BLaER1 (cell line): Measurements from ENCODE around the gene AQP5.

Experiments used
- H3K27ac ChIP-seq: shearing (Covaris generic); formaldehyde crosslinking; 2 replicates; pipeline ENCODE4 v1.8.1; 2022
- H3K27me3 ChIP-seq: shearing (Covaris generic); formaldehyde crosslinking; 2 replicates; pipeline ENCODE4 v1.8.1; 2022
- H3K36me3 ChIP-seq: shearing (Covaris generic); formaldehyde crosslinking; 2 replicates; pipeline ENCODE4 v1.8.1; 2022
- H3K4me1 ChIP-seq: shearing (Covaris generic); formaldehyde crosslinking; 2 replicates; pipeline ENCODE4 v1.8.1; 2022
- H3K4me2 ChIP-seq: shearing (Covaris generic); formaldehyde crosslinking; 2 replicates; pipeline ENCODE4 v1.8.1; 2022
- H3K4me3 ChIP-seq: shearing (Covaris generic); formaldehyde crosslinking; 2 replicates; pipeline ENCODE4 v1.8.1; 2022
- H3K9ac ChIP-seq: shearing (Covaris generic); formaldehyde crosslinking; 2 replicates; pipeline ENCODE4 v1.8.1; 2022
- H3K9me3 ChIP-seq: shearing (Covaris generic); formaldehyde crosslinking; 2 replicates; pipeline ENCODE4 v1.8.1; 2022
- H4K20me1 ChIP-seq: shearing (Covaris generic); formaldehyde crosslinking; 2 replicates; pipeline ENCODE4 v1.8.1; 2022
- Cebpa-rat ChIP-seq: shearing (Covaris generic); IDR thresholded peaks from 2 replicates; pipeline ENCODE4 v1.8.1; 2022

AQP5 gene

DNA sequence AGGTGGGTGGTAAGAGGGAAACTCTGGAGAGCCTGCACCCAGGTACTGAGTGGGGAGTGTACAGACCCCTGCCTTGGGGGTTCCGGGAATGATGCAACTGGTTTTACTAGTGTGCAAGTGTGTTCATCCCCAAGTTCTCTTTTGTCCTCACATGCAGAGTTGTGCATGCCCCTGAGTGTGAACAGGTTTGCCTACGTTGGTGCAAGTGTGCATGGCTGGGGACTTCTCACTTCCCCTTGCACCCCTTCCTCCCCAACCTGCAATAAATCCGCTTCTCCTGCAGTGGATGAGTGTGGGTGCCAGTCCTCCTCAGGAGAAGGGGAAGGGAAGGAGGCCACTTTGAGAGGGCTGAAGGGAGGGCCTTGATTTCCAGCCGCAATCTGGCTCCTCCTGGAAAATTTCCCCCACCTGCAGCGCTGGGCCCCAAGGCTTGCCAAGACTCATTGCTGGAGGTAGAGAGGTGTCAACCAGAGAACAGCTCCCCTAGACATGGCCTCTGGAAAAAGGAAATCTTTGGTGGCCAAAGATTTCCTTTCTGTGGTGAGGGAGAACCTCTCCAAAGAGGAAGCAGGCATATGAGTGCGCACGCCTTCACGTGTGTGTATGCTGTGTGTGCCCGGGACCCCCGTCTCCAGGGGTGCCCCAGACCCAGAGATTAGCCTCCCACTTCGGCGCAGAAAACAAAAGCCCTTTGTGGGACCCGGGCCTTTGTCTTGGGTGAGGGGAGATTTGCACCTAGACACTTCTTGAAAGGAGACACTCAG lies 5.6 kb upstream of the AQP5 start:
- Histone ChIP-seq H3K9me3 (no peaks in the 10 kb centered on the region), H3K27me3 (peaks cover 80% of the 10 kb centered on the region)

DNA sequence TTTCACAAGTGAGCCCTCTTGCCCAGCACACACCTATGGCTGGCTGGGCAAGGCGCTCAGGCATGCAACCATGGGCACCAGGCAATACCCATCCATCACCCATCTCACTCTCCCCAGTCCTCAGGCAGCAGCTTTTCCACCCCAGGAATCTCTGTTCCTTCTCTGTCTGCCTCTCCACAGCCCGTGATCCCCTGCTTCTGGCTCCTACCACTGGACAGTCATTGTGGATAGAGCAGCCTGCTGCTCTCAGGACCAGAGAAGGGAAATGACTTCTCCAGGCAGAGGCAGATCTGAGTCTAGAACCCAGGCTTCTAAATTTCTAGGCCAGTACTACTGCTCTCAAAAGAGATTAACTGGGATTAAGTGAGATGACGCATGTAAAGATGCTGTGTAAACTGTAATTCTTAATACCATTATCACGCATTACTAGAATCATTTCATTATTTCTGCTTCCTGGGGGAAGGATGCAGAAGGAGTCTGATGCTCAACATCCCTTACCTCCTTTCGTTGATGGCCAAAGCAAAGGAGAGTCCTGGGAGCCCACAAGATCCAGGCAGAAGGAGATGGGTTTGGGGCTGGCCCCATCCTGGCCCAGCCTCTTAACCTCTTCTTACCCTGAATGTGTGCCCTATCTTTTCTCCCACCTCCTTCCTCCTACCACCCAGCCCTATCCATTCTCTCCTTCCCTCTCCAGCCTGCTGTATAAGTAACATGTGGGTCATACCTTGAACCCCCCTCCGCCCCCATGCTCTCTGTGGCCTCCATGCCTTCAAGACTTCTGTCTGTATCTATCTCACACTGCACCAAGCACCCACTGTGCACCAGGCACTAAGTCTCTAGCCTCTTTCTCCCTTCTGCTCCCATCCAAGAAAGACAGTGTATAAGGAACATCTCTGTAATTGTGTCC lies 4.8 kb upstream of the AQP5 start:
- peak overlapping the region; percentile 73 for H3K4me2 ChIP-seq
- no peaks in the 10 kb centered on the region for H3K36me3 ChIP-seq
- H3K27me3 ChIP-seq = peaks cover 89% of the 10 kb centered on the region
- TF ChIP-seq Cebpa-rat = no peak
- H3K9ac ChIP-seq = no peak overlapping the region
- no peaks in the 10 kb centered on the region for H3K9me3 ChIP-seq
- H3K4me1 ChIP-seq = peaks cover 80% of the 10 kb centered on the region
- no peak overlapping the region for H3K4me3 ChIP-seq
- H4K20me1 ChIP-seq = no peaks in the 10 kb centered on the region
- no peak overlapping the region for H3K27ac ChIP-seq

More for the DNA sequence above, 5.6 kb upstream of the AQP5 start:
- peak overlapping the region; percentile 73 for H3K4me2 ChIP-seq
- peaks cover 83% of the 10 kb centered on the region for H3K4me1 ChIP-seq
- no peak overlapping the region for H3K27ac ChIP-seq
- H4K20me1 ChIP-seq = no peaks in the 10 kb centered on the region
- no peak overlapping the region for H3K9ac ChIP-seq
- H3K4me3 ChIP-seq = no peak overlapping the region; the same call in 1 of the 2 replicates
- TF ChIP-seq Cebpa-rat = no peak
- H3K36me3 ChIP-seq = no peaks in the 10 kb centered on the region

DNA sequence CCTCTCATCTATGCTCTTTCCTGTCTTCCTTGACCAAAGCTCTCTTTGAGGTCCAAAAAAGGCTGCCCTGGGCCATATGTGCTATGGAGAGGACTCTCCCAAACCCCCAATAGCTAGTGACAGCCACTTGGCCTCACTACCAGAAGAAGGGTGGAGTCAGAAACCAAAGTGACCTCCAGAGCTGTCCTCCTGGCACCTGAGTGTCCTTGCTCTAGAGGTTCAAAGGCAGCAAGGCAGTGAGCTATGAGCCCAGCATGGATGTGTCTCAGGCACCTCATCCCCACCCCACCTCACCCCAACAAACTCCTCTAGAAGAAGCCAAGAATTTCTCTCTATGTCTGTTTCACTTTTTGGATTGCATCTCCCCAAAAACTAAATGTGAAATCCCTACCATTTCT lies 4.1 kb upstream of the AQP5 start:
- Histone ChIP-seq H3K4me2 (0 out of 2 replicates have a peak overlapping the region, but pooled peaks have one; percentile 73), H3K4me1 (peaks cover 73% of the 10 kb centered on the region), H3K4me3 (no peak overlapping the region), H4K20me1 (no peaks in the 10 kb centered on the region), H3K27me3 (peaks cover 95% of the 10 kb centered on the region), H3K36me3 (no peaks in the 10 kb centered on the region), H3K27ac (no peak overlapping the region), H3K9me3 (no peaks in the 10 kb centered on the region), H3K9ac (no peak overlapping the region)
- no peak for TF ChIP-seq Cebpa-rat

- Histone ChIP-seq H3K36me3 (no peaks in the 10 kb centered on the region), H4K20me1 (no peaks in the 10 kb centered on the region), H3K4me2 (peak overlapping the region; percentile 94), H3K4me1 (peaks cover 62% of the 10 kb centered on the region), H3K9me3 (no peaks in the 10 kb centered on the region), H3K4me3 (peak overlapping the region; percentile 66), H3K27ac (peak overlapping the region; percentile 76), H3K27me3 (peaks cover 100% of the 10 kb centered on the region), H3K9ac (peak overlapping the region; percentile 55; the same call in 1 of the 2 replicates)
- TF ChIP-seq Cebpa-rat = no peak
Measured at GRCh38 chr12:49959685-49960473, 1.8 kb upstream of the AQP5 start.

DNA sequence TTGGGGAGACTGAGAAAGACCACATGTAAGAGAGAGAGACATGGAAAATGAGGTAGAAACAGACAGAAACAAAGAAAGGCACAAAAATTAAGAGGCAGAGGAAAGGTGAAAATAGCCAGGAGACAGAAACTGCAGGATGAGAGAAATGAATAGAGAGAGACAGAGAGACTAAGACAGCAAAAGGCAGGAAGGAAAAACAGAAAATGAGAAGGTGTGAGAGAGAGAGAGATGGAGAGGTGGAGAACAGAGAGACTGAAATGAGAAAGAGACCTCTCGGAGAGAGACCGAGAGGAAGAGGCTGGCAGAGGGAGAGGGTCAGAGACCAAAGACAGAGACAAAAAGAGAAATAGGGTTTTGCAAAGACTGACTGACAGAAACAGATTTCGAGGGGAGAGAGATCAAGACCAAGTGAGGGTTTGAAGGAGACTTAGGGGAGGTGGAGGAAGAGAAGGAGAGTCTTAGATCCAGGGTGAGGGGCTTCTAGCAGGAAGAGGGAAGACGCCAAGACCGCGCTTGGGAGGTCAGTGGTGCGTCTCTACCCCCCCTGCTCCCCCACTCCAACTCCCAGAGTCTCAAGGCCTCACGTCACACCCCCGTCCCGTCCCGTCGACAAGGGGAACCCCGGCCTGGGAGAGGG lies 1.1 kb upstream of the AQP5 start:
- Histone ChIP-seq H3K27me3 (peaks cover 99% of the 10 kb centered on the region), H3K9ac (peak overlapping the region; percentile 55), H4K20me1 (no peaks in the 10 kb centered on the region), H3K4me3 (peak overlapping the region; percentile 66), H3K36me3 (no peaks in the 10 kb centered on the region), H3K9me3 (no peaks in the 10 kb centered on the region), H3K27ac (peak overlapping the region; percentile 76), H3K4me2 (peak overlapping the region; percentile 94), H3K4me1 (peaks cover 57% of the 10 kb centered on the region)
- no peak for TF ChIP-seq Cebpa-rat

GRCh38 chr12:49961993-49962764 lies 507 bp downstream of the AQP5 start:
- Histone ChIP-seq H3K9me3 (no peaks in the 10 kb centered on the region), H3K27ac (no peak overlapping the region), H4K20me1 (no peaks in the 10 kb centered on the region), H3K4me1 (peaks cover 43% of the 10 kb centered on the region), H3K36me3 (no peaks in the 10 kb centered on the region), H3K9ac (no peak overlapping the region), H3K27me3 (peaks cover 95% of the 10 kb centered on the region), H3K4me2 (peak overlapping the region; percentile 34; the same call in 1 of the 2 replicates), H3K4me3 (peak overlapping the region; percentile 66; the same call in 1 of the 2 replicates)
- no peak for TF ChIP-seq Cebpa-rat

GRCh38 chr12:49962861-49963765 lies 1.4 kb downstream of the AQP5 start:
- Histone ChIP-seq H3K4me1 (peaks cover 49% of the 10 kb centered on the region), H3K4me2 (no peak overlapping the region), H3K27me3 (peaks cover 92% of the 10 kb centered on the region), H3K27ac (no peak overlapping the region), H3K9me3 (no peaks in the 10 kb centered on the region), H3K4me3 (no peak overlapping the region), H3K36me3 (no peaks in the 10 kb centered on the region), H3K9ac (no peak overlapping the region), H4K20me1 (no peaks in the 10 kb centered on the region)
- no peak for TF ChIP-seq Cebpa-rat
